Measurements from ENCODE around the gene CAMLG. TPM values are rescaled to one million over a fixed set of nuclear protein-coding genes. Genes with fewer than 3 reads are reported as not detected.

The CAMLG gene
- total RNA-seq, 1 experiment from 2014 or later = 29.3 TPM

DNA sequence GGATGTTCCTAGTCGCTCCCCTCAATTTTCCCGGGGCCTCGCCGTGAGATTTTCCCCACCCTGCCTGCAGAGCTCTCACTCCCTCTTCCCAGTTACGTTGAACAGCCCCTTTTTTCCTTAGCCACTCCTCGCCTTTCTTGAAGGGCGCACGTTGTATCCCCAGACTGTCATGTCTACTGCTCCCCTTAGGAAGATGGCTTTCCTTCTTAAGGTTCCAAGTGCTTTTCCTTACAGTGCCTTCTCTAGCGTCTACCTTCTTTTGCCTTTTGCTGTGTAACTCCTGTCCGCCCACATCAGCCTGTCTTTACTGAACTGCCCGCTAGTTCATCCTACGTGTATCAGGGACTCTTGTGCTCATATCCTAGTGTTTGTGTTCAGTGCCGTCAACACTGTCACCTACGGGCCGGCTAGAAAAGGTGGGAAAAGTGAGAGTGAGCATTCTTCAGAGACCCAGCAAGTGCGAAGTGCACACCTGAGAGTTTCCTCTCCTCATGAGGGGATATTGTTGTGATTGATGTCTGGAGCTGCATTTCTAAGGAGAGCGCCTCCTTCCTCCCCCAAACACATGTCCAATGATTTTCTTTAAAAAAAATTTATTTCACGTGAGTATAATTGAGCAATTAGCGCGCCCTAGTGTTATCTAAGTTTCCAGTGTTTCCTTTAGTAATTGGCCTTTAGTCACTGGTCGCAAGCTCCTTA lies 764 bp downstream of the CAMLG start:
- Histone ChIP-seq H3K4me2 (ENCODE audit: low read length) (peak overlapping the region; percentile 84), H3K4me3 (replicated peaks in 1 of 2; ENCODE audit: low read depth in 1 of 2, low read length in 2 of 2) (peak overlapping the region; percentile 66 to 77), H3K4me1 (ENCODE audit: control insufficient read depth in 1 of 2, insufficient read depth in 2 of 2, low read length in 2 of 2) (peaks cover 9 to 24% of the 10 kb centered on the region in 2 experiments), H4K20me1 (ENCODE audit: insufficient read depth) (no peaks in the 10 kb centered on the region), H3K9ac (ENCODE audit: low read length) (peak overlapping the region; percentile 71), H3K27me3 (ENCODE audit: insufficient read depth, low read length) (no peaks in the 10 kb centered on the region), H3K9me3 (ENCODE audit: control insufficient read depth in 1 of 2, insufficient read depth in 1 of 2, low read depth in 1 of 2, low read length in 2 of 2) (no peaks in the 10 kb centered on the region), H3K36me3 (ENCODE audit: control insufficient read depth in 1 of 2, insufficient read depth in 2 of 2, low read length in 2 of 2) (peaks cover 6 to 8% of the 10 kb centered on the region in 2 experiments; a peak in 2 of 4 replicates), H3K79me2 (ENCODE audit: insufficient read depth, low read length) (peaks cover 44% of the 10 kb centered on the region), H2AFZ (ENCODE audit: low read depth, low read length, poor library complexity, severe bottlenecking) (no peak overlapping the region), H3K27ac (ENCODE audit: low read depth, low read length) (peak overlapping the region; percentile 70), H3K9me2 (ENCODE audit: insufficient read depth) (no peaks in the 10 kb centered on the region)
- TSS peak; percentile 48 for BruUV-seq (replicated peaks)
- POLR2A ChIA-PET = interaction anchor here (0.8 to 1.6 kb wide), 4 partner anchors 19 to 215 kb away, joined by 3 to 16 read pairs (median 6); partner anchors contain the start of genes C5orf24, DDX46 and PCBD2
- DNase-seq (ENCODE audit: low read depth, low spot score) = peak; percentile 55
- RAD21 ChIA-PET (ENCODE audit: low non-redundant PET in 1 of 2, low total read pairs in 2 of 2, uncharacterized antibody in 2 of 2, unreplicated experiment in 2 of 2) = interaction anchor here (0.9 to 2.2 kb wide), 3 partner anchors 152 to 166 kb away, joined by 3 to 5 read pairs (median 5); partner anchors contain the start of gene PCBD2 (in 1 of the 2)
- ATAC-seq = peak; percentile 57
- CTCF ChIA-PET = interaction anchor here (0.6 to 2.4 kb wide), 8 partner anchors 12 to 167 kb away, joined by 3 to 15 read pairs (median 4); partner anchors contain the start of genes DDX46 and PCBD2
- intact Hi-C loops (cut with micrococcal nuclease) = loop anchor here (1.0 to 10.0 kb wide), 4 partner anchors 152 to 463 kb away; partner anchors contain the start of gene PCBD2
- TF ChIP-seq EZH2phosphoT487 (IDR thresholded peaks at IDR 0.05; ENCODE audit: borderline replicate concordance) (no peak), CBX3 (IDR thresholded peaks at IDR 0.05; ENCODE audit: low read depth) (peak; percentile 74), YY1 (IDR thresholded peaks at IDR 0.05; ENCODE audit: extremely low read depth, insufficient replicate concordance, low read depth, low read length) (no peak), ATF3 (IDR thresholded peaks at IDR 0.05) (no peak), MAX (IDR thresholded peaks at IDR 0.05) (peak; percentile 96), ELF1 (IDR thresholded peaks at IDR 0.05; ENCODE audit: borderline replicate concordance, low read depth) (no peak), SIN3A (IDR thresholded peaks at IDR 0.05; ENCODE audit: low read depth) (peak; percentile 46), EGR1 (IDR thresholded peaks at IDR 0.05; ENCODE audit: low read depth) (no peak), ZFX (IDR thresholded peaks at IDR 0.05) (no peak), CEBPB (IDR thresholded peaks at IDR 0.05; ENCODE audit: low read depth) (no peak), POLR2AphosphoS5 (IDR thresholded peaks at IDR 0.05; ENCODE audit: low read depth, low read length) (no peak), EZH2 (IDR thresholded peaks at IDR 0.05) (no peak), RAD21 (IDR thresholded peaks at IDR 0.05; ENCODE audit: low read depth) (peak; percentile 60; the same call in 1 of the 2 replicates), SP1 (IDR thresholded peaks at IDR 0.05; ENCODE audit: low read depth) (no peak), JUND (IDR thresholded peaks at IDR 0.05) (no peak), SRF (IDR thresholded peaks at IDR 0.05; ENCODE audit: low read depth) (no peak)
- TF ChIP-seq, protein P1, sequence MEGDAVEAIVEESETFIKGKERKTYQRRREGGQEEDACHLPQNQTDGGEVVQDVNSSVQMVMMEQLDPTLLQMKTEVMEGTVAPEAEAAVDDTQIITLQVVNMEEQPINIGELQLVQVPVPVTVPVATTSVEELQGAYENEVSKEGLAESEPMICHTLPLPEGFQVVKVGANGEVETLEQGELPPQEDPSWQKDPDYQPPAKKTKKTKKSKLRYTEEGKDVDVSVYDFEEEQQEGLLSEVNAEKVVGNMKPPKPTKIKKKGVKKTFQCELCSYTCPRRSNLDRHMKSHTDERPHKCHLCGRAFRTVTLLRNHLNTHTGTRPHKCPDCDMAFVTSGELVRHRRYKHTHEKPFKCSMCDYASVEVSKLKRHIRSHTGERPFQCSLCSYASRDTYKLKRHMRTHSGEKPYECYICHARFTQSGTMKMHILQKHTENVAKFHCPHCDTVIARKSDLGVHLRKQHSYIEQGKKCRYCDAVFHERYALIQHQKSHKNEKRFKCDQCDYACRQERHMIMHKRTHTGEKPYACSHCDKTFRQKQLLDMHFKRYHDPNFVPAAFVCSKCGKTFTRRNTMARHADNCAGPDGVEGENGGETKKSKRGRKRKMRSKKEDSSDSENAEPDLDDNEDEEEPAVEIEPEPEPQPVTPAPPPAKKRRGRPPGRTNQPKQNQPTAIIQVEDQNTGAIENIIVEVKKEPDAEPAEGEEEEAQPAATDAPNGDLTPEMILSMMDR (IDR thresholded peaks at IDR 0.05 in 2 of 3, conservative IDR thresholded peaks at IDR 0.05 in 1 of 3; ENCODE audit: borderline replicate concordance in 1 of 3, insufficient read depth in 1 of 3, low read depth in 2 of 3, low read length in 2 of 3) = peak; percentile 1 to 80 (median 28); a peak in 3 of 6 replicates
- TF ChIP-seq, protein P2, sequence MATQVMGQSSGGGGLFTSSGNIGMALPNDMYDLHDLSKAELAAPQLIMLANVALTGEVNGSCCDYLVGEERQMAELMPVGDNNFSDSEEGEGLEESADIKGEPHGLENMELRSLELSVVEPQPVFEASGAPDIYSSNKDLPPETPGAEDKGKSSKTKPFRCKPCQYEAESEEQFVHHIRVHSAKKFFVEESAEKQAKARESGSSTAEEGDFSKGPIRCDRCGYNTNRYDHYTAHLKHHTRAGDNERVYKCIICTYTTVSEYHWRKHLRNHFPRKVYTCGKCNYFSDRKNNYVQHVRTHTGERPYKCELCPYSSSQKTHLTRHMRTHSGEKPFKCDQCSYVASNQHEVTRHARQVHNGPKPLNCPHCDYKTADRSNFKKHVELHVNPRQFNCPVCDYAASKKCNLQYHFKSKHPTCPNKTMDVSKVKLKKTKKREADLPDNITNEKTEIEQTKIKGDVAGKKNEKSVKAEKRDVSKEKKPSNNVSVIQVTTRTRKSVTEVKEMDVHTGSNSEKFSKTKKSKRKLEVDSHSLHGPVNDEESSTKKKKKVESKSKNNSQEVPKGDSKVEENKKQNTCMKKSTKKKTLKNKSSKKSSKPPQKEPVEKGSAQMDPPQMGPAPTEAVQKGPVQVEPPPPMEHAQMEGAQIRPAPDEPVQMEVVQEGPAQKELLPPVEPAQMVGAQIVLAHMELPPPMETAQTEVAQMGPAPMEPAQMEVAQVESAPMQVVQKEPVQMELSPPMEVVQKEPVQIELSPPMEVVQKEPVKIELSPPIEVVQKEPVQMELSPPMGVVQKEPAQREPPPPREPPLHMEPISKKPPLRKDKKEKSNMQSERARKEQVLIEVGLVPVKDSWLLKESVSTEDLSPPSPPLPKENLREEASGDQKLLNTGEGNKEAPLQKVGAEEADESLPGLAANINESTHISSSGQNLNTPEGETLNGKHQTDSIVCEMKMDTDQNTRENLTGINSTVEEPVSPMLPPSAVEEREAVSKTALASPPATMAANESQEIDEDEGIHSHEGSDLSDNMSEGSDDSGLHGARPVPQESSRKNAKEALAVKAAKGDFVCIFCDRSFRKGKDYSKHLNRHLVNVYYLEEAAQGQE (IDR thresholded peaks at IDR 0.05; ENCODE audit: low read depth) = no peak
- TF ChIP-seq, protein P3, sequence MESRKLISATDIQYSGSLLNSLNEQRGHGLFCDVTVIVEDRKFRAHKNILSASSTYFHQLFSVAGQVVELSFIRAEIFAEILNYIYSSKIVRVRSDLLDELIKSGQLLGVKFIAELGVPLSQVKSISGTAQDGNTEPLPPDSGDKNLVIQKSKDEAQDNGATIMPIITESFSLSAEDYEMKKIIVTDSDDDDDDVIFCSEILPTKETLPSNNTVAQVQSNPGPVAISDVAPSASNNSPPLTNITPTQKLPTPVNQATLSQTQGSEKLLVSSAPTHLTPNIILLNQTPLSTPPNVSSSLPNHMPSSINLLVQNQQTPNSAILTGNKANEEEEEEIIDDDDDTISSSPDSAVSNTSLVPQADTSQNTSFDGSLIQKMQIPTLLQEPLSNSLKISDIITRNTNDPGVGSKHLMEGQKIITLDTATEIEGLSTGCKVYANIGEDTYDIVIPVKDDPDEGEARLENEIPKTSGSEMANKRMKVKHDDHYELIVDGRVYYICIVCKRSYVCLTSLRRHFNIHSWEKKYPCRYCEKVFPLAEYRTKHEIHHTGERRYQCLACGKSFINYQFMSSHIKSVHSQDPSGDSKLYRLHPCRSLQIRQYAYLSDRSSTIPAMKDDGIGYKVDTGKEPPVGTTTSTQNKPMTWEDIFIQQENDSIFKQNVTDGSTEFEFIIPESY (IDR thresholded peaks at IDR 0.05; ENCODE audit: extremely low read depth, insufficient replicate concordance, low read length) = no peak

Data from HCT116 (cell line).